K562 treated with DMSO at 1 percent for 24 hours (cell line): Measurements from ENCODE around the gene ZNF846. TPM values are rescaled to one million over a fixed set of nuclear protein-coding genes. Genes with fewer than 3 reads are reported as not detected.

Experiments used
- total RNA-seq: library from RNA; unstranded; fragments of 300-600 nt; gene quantifications from 2 replicates; pipeline ENCODE4 v1.2.3, GENCODE V29; 2022; ENCODE audit warnings: low read depth; ENCODE audit not compliant: insufficient read depth

The ZNF846 gene
- 7.9 and 17.0 TPM in 2 replicates for total RNA-seq

DNA sequence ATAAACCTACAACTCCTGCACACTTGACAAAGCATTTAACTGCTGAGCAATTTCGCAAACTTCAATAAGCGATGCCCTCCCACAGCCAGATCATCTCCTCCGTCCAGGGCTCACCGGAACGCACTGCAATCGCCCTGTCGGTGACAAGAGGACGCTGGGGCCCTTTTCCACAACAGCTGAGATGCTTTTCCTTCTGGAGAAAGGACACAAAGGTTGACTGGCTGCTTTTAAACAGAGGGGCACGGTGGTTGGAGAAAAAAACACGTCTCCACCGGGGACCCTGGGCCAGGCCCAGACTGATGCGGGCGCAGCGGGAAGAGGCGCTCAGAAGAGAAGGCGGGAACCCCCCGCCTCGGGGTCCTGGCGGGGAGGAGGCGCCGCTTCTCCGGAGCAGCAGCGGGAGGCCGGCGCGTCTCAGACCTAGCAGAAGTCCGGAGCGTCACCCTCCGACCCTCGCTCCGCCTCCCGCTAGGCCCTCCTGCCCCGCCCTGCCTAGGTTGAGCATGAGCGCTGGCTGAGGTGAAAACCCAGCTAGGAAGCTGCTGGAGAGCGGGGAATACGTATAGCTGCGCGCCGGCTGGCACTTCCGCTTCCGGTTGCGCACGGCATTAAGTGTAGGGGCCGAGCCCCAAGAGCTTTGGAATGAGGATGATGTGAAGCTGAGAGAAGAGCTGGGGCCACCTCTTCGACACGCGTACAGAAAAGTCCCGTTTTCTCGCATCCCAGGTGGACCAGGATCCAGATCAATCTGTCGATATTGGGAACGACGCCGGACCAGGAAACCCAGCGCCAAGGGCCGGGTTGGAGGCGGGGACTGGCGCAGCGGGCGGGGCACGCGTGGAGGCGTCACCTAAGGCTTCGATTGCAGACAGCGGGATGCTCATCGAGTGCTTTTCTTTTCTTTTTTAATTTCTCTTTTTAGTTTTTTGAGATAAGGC lies at the start of gene ZNF846:
TSS of gene ZNF846 (minus strand) at position 564 of the 938 bp plus-strand sequence. CDS start 3,788 bp downstream, outside the sequence.

Other genes with a start within 250 kb of the ZNF846 start
- 3.1 and 6.3 TPM in 2 replicates for gene ZNF426, start 230.1 kb downstream of the ZNF846 start, total RNA-seq
- 5.0 and 6.5 TPM in 2 replicates for gene ZNF121, start 184.2 kb downstream of the ZNF846 start, total RNA-seq
- gene ZNF561, start 147.5 kb downstream of the ZNF846 start, total RNA-seq, result 13.9 and 14.1 TPM in 2 replicates
- gene ZNF562, start 93.6 kb downstream of the ZNF846 start, total RNA-seq, result 3.1 and 4.5 TPM in 2 replicates
- gene FBXL12, start 50.3 kb upstream of the ZNF846 start, total RNA-seq, result 63.1 and 65.0 TPM in 2 replicates
- 636 and 749 TPM in 2 replicates for gene UBL5, start 59.2 kb upstream of the ZNF846 start, total RNA-seq
- 197 and 205 TPM in 2 replicates for gene PIN1, start 66.6 kb upstream of the ZNF846 start, total RNA-seq
- 2.0 and 2.8 TPM in 2 replicates for gene OLFM2, start 167.8 kb upstream of the ZNF846 start, total RNA-seq
- not detected in 2 replicates for gene COL5A3, start 241.8 kb upstream of the ZNF846 start, total RNA-seq
- not detected in 2 replicates for gene RDH8, start 244.7 kb upstream of the ZNF846 start, total RNA-seq